Ovary (tissue), 3 donors: Measurements from ENCODE around the gene CYP2B6.

Experiments used
- CTCF ChIP-seq, 3 donors: fragments of 450-650 bp in 2 of 3; fragments of 200-600 bp in 1 of 3; IDR thresholded peaks; one replicate each; pipeline versions ENCODE4 v1.5.1 to v1.8.0; 2016 to 2022; ENCODE audit warnings: antibody characterized with exemption in 3 of 3, mild to moderate bottlenecking in 1 of 3
- EP300 ChIP-seq: sonication (generic); formaldehyde crosslinking; IDR thresholded peaks from one replicate; pipeline ENCODE4 v1.6.1; 2017; ENCODE audit warnings: antibody characterized with exemption
- donor health status: DM: no; HTN: no; CAD: no.

GRCh38 chr19:41018736-41019290 is 27.7 kb downstream of the CYP2B6 start:
- TF ChIP-seq CTCF (IDR thresholded peaks at IDR 0.05) (no peak), EP300 (no peak)
